Measurements from ENCODE around the gene MCC.

Gene MCC

GRCh38 chr5:113132564-113132963, 355.7 kb downstream of the MCC start:
- DNase-seq, result no peak

GRCh38 chr5:113128641-113129330, 359.5 kb downstream of the MCC start:
- no peak for DNase-seq

- no peak for DNase-seq
Observed at GRCh38 chr5:113128082-113128481, 360.2 kb downstream of the MCC start.

- no peak for DNase-seq
Observed at GRCh38 chr5:113127021-113127420, 361.2 kb downstream of the MCC start.

- DNase-seq, result peak; percentile 9
Observed at GRCh38 chr5:113125371-113125770, 362.9 kb downstream of the MCC start.

- no peak for DNase-seq
Observed at GRCh38 chr5:113124914-113125313, 363.3 kb downstream of the MCC start.

GRCh38 chr5:113124265-113124664, 364.0 kb downstream of the MCC start:
- no peak for DNase-seq

- DNase-seq, result no peak
Observed at GRCh38 chr5:113123618-113124017, 364.6 kb downstream of the MCC start.

GRCh38 chr5:113122053-113122452, 366.2 kb downstream of the MCC start:
- DNase-seq, result peak; percentile 94

GRCh38 chr5:113119246-113119924, 368.9 kb downstream of the MCC start:
- no peak for DNase-seq

- DNase-seq, result no peak
Observed at GRCh38 chr5:113118765-113119164, 369.5 kb downstream of the MCC start.

- DNase-seq, result no peak
Observed at GRCh38 chr5:113118298-113118697, 370.0 kb downstream of the MCC start.

GRCh38 chr5:113117543-113118115, 370.6 kb downstream of the MCC start:
- DNase-seq, result no peak

GRCh38 chr5:113115956-113116355, 372.3 kb downstream of the MCC start:
- no peak for DNase-seq

- no peak for DNase-seq
Observed at GRCh38 chr5:113115061-113115460, 373.2 kb downstream of the MCC start.

- DNase-seq, result no peak
Observed at GRCh38 chr5:113114559-113114958, 373.7 kb downstream of the MCC start.

GRCh38 chr5:113112435-113112834, 375.8 kb downstream of the MCC start:
- DNase-seq, result peak; percentile 51

GRCh38 chr5:113110117-113110516, 378.1 kb downstream of the MCC start:
- no peak for DNase-seq

- no peak for DNase-seq
Observed at GRCh38 chr5:113109344-113109743, 378.9 kb downstream of the MCC start.

GRCh38 chr5:113108485-113108884, 379.8 kb downstream of the MCC start:
- DNase-seq, result no peak

- no peak for DNase-seq
Observed at GRCh38 chr5:113106821-113107220, 381.4 kb downstream of the MCC start.

- DNase-seq, result no peak
Observed at GRCh38 chr5:113105693-113106280, 382.5 kb downstream of the MCC start.

GRCh38 chr5:113103330-113103729, 384.9 kb downstream of the MCC start:
- no peak for DNase-seq

- DNase-seq, result no peak
Observed at GRCh38 chr5:113102121-113102531, 386.1 kb downstream of the MCC start.
